IMR-90 (cell line): ENCODE results near the gene PHF14. TPM values are rescaled to one million over a fixed set of nuclear protein-coding genes. Genes with fewer than 3 reads are reported as not detected.

ENCODE experiments used
- ATAC-seq: fragments of 200-7000 bp; cut with Tn5 transposase; 2 replicates; pipeline ENCODE4 v1.9.1; 2020; ENCODE audit warnings: low read depth, mild to moderate bottlenecking, moderate library complexity
- BruUV-seq: library from RNA; stranded (reverse); fragments of 400-500 nt; replicated peaks from 2 replicates; lab custom pipeline; 2021; lab: Mats Ljungman, UMichigan
- CTCF ChIA-PET: fragments of 300-600 bp; formaldehyde crosslinking; extraction: SDS; loops from one replicate; lab custom pipeline; 2021; ENCODE audit warnings: antibody characterized with exemption; lab: Yijun Ruan, JAX
- POLR2A ChIA-PET: fragments of 300-600 bp; sonication (Branson Sonifier 250); formaldehyde crosslinking; loops from one replicate; lab custom pipeline; 2022; ENCODE audit warnings: antibody characterized with exemption; ENCODE audit not compliant: unreplicated experiment; lab: Charles Lee
- DNase-seq: peaks from one replicate; pipeline ENCODE4 v3.0.0; 2013
- H2AFZ ChIP-seq: replicated peaks from 2 replicates; pipeline ENCODE3; 2013; ENCODE audit warnings: low read length, mild to moderate bottlenecking; ENCODE audit not compliant: poor library complexity
- H2AK5ac ChIP-seq: 2 replicates; pipeline ENCODE4 v1.6.1; 2013; ENCODE audit warnings: low read depth, low read length, inconsistent platforms
- H2AK9ac ChIP-seq: replicated peaks from 2 replicates; pipeline ENCODE3; 2013; ENCODE audit warnings: mild to moderate bottlenecking, low read depth, low read length, moderate library complexity; ENCODE audit not compliant: poor library complexity
- H2BK120ac ChIP-seq: 2 replicates; pipeline ENCODE4 v1.6.1; 2013; ENCODE audit warnings: low read depth, low read length, inconsistent platforms
- H2BK15ac ChIP-seq: 3 replicates; pipeline ENCODE4 v1.6.1; 2013; ENCODE audit warnings: low read depth, low read length, inconsistent platforms
- H2BK20ac ChIP-seq: 2 replicates; pipeline ENCODE4 v1.6.1; 2013; ENCODE audit warnings: low read depth, mild to moderate bottlenecking, inconsistent platforms, low read length, moderate library complexity
- H2BK5ac ChIP-seq: 2 replicates; pipeline ENCODE4 v1.6.1; 2013; ENCODE audit warnings: mild to moderate bottlenecking, low read depth, low read length, inconsistent platforms; ENCODE audit not compliant: poor library complexity, severe bottlenecking
- H3K14ac ChIP-seq: replicated peaks from 2 replicates; pipeline ENCODE4 v1.6.1; 2013; ENCODE audit warnings: low read depth, low read length, inconsistent platforms
- H3K18ac ChIP-seq: 2 replicates; pipeline ENCODE4 v1.6.1; 2013; ENCODE audit warnings: low read depth, low read length, control low read depth
- H3K23ac ChIP-seq: 2 replicates; pipeline ENCODE4 v1.6.1; 2013; ENCODE audit warnings: low read depth, low read length, inconsistent platforms
- H3K27ac ChIP-seq: 2 replicates; pipeline ENCODE4 v1.5.1; 2013; ENCODE audit warnings: mild to moderate bottlenecking, control low read depth, low read length; ENCODE audit not compliant: insufficient read depth
- H3K27me3 ChIP-seq: 2 replicates; pipeline ENCODE4 v1.6.1; 2013; ENCODE audit warnings: low read length; ENCODE audit not compliant: control insufficient read depth, insufficient read depth
- H3K36me3 ChIP-seq: 2 replicates; pipeline ENCODE4 v1.6.1; 2013; ENCODE audit warnings: low read length, mixed read lengths; ENCODE audit not compliant: control insufficient read depth, insufficient read depth
- H3K4ac ChIP-seq: 2 replicates; pipeline ENCODE4 v1.6.1; 2013; ENCODE audit warnings: low read depth, low read length, inconsistent platforms
- H3K4me1 ChIP-seq: 2 replicates; pipeline ENCODE4 v1.6.1; 2013; ENCODE audit warnings: low read length, mixed read lengths; ENCODE audit not compliant: control insufficient read depth, insufficient read depth
- H3K4me2 ChIP-seq: 2 replicates; pipeline ENCODE4 v1.6.1; 2013; ENCODE audit warnings: low read depth, mild to moderate bottlenecking, control low read depth, low read length, moderate library complexity
- H3K4me3 ChIP-seq: 2 replicates; pipeline ENCODE4 v1.5.1; 2013; ENCODE audit warnings: low read depth, mild to moderate bottlenecking, control low read depth, low read length, moderate library complexity; ENCODE audit not compliant: insufficient read depth
- H3K56ac ChIP-seq: 2 replicates; pipeline ENCODE4 v1.6.1; 2013; ENCODE audit warnings: low read length, inconsistent platforms; ENCODE audit not compliant: insufficient read depth; ENCODE audit errors: extremely low read depth
- H3K79me1 ChIP-seq, 2 experiments: 2 replicates each; pipeline ENCODE4 v1.6.1; 2013; ENCODE audit warnings: low read length in 2 of 2, inconsistent platforms in 1 of 2, low read depth in 1 of 2
- H3K9ac ChIP-seq: 2 replicates; pipeline ENCODE4 v1.6.1; 2013; ENCODE audit warnings: low read depth, low read length, control low read depth
- H3K9me1 ChIP-seq: 2 replicates; pipeline ENCODE4 v1.6.1; 2013; ENCODE audit warnings: low read length, inconsistent platforms; ENCODE audit not compliant: insufficient read depth
- H3K9me3 ChIP-seq: 2 replicates; pipeline ENCODE4 v1.6.1; 2013; ENCODE audit warnings: low read length; ENCODE audit not compliant: control insufficient read depth, insufficient read depth
- H4K20me1 ChIP-seq: 2 replicates; pipeline ENCODE4 v1.6.1; 2013; ENCODE audit warnings: low read length, inconsistent platforms; ENCODE audit not compliant: insufficient read depth
- H4K5ac ChIP-seq: 2 replicates; pipeline ENCODE4 v1.6.1; 2013; ENCODE audit warnings: mild to moderate bottlenecking, low read depth, low read length, control low read depth
- H4K8ac ChIP-seq, 2 experiments: 2 replicates each; pipeline ENCODE4 v1.6.1; 2013; ENCODE audit warnings: low read depth in 2 of 2, low read length in 2 of 2, control low read depth in 1 of 2, inconsistent platforms in 1 of 2
- H4K91ac ChIP-seq: 2 replicates; pipeline ENCODE4 v1.6.1; 2013; ENCODE audit warnings: low read depth, low read length, inconsistent platforms; ENCODE audit not compliant: insufficient read depth
- CEBPB ChIP-seq: IDR thresholded peaks from 2 replicates; pipeline ENCODE4 v1.6.1; 2012; ENCODE audit warnings: low read depth, low read length, improper control_type of control experiment
- CHD1 ChIP-seq: IDR thresholded peaks from 2 replicates; pipeline ENCODE4 v1.6.1; 2012; ENCODE audit warnings: low read depth, low read length, improper control_type of control experiment
- CTCF ChIP-seq: conservative IDR thresholded peaks from 2 replicates; pipeline ENCODE4 v1.5.1; 2012; ENCODE audit warnings: mild to moderate bottlenecking, low read depth, low read length, improper control_type of control experiment
- FOS ChIP-seq: fragments of 150-350 bp; IDR thresholded peaks from 2 replicates; pipeline ENCODE4 v1.6.1; 2016; ENCODE audit warnings: low read depth, low read length
- MAFK ChIP-seq: IDR thresholded peaks from 2 replicates; pipeline ENCODE4 v1.6.1; 2012; ENCODE audit warnings: low read depth, low read length, improper control_type of control experiment
- MAZ ChIP-seq: IDR thresholded peaks from 2 replicates; pipeline ENCODE4 v1.6.1; 2012; ENCODE audit warnings: low read depth, mild to moderate bottlenecking, low read length, improper control_type of control experiment, moderate library complexity, borderline replicate concordance
- MXI1 ChIP-seq: IDR thresholded peaks from 2 replicates; pipeline ENCODE4 v1.6.1; 2012; ENCODE audit warnings: low read depth, mild to moderate bottlenecking, low read length, moderate library complexity, borderline replicate concordance
- NFE2L2 ChIP-seq: fragments of 150-350 bp; IDR thresholded peaks from 2 replicates; pipeline ENCODE4 v1.6.1; 2016; ENCODE audit warnings: low read depth, mild to moderate bottlenecking, low read length
- POLR2A ChIP-seq: IDR thresholded peaks from 2 replicates; pipeline ENCODE4 v1.6.1; 2012; ENCODE audit warnings: mild to moderate bottlenecking, low read depth, low read length
- RAD21 ChIP-seq: IDR thresholded peaks from 2 replicates; pipeline ENCODE4 v1.6.1; 2012; ENCODE audit warnings: low read length, improper control_type of control experiment
- RCOR1 ChIP-seq: IDR thresholded peaks from 2 replicates; pipeline ENCODE4 v1.6.1; 2012; ENCODE audit warnings: mild to moderate bottlenecking, low read length, improper control_type of control experiment; ENCODE audit not compliant: insufficient replicate concordance
- SMC3 ChIP-seq: fragments of 150-350 bp; IDR thresholded peaks from 2 replicates; pipeline ENCODE4 v1.6.1; 2016; ENCODE audit warnings: low read depth, mild to moderate bottlenecking, antibody characterized with exemption, low read length, moderate library complexity
- USF2 ChIP-seq: fragments of 150-350 bp; IDR thresholded peaks from 2 replicates; pipeline ENCODE4 v1.6.1; 2017; ENCODE audit warnings: mild to moderate bottlenecking, antibody characterized with exemption, low read length, low read depth
- WGBS, 2 experiments: methylation state at CpG; one replicate each; pipeline versions ENCODE4 v1.1.5 to v1.1.7; 2013; ENCODE audit warnings: missing lambda C conversion rate in 2 of 2; ENCODE audit not compliant: insufficient read length in 1 of 2; ENCODE audit errors: extremely low coverage in 2 of 2; 5-methylcytosine and 5-hydroxymethylcytosine counted together
- dilution Hi-C: fragments of 300-500 bp; cut with HindIII; formaldehyde crosslinking; loops from one replicate; pipeline ENCODE4 v1.14.3; 2018; ENCODE audit warnings: low sequenced_read_pairs; ENCODE audit not compliant: unreplicated experiment
- in situ Hi-C: fragments of 300-500 bp; cut with MboI; formaldehyde crosslinking; loops from 3 replicates; pipeline ENCODE4 v1.14.3; 2019; ENCODE audit warnings: low sequenced_read_pairs, inconsistent platforms, mixed read lengths
- intact Hi-C: fragments of 100-400 bp; cut with micrococcal nuclease; formaldehyde crosslinking; loops from 2 replicates; pipeline ENCODE4 v1.10.0; 2022
- polyA plus RNA-seq, 3 experiments: library from polyadenylated mRNA; depleted of rRNA; stranded (reverse); fragments of >200 nt; gene quantifications; 2 replicates each; pipeline ENCODE4 v1.2.3, GENCODE V29; 2012; ENCODE audit warnings: low replicate concordance in 1 of 3
- total RNA-seq: library from RNA; depleted of rRNA; stranded (reverse); fragments of >200 nt; gene quantifications from 2 replicates; pipeline ENCODE4 v1.2.3, GENCODE V29; 2012
- TF ChIP-seq, protein P1 (sequence below): fragments of 150-350 bp; IDR thresholded peaks from 2 replicates; pipeline ENCODE4 v1.6.1; 2016; ENCODE audit warnings: low read depth, mild to moderate bottlenecking, low read length, moderate library complexity, borderline replicate concordance

Gene PHF14
- total and polyA plus RNA-seq, 2 of the 4 experiments (the other 2 are of a cell fraction): 8.7 to 17.2 TPM

DNA sequence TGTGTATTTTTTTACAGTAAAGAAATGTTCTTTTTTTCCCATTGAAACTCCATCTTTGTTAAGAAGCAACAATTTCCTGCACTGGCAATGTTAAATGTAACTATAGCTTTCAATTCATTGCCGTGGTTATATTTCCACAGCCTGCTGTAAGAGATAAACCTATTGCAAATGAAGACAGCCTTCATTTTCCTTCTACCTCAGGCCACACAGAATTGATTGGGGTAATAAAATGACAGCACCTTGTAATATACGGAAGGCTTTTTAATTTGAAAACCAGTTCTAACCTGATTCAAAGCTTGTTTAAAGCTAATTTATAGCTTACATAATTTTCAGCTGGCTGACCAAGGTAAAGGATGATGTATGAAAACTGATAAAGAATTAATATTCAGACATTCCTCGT lies 161.9 kb downstream of the PHF14 start:
- no peak for TF ChIP-seq SMC3
- TF ChIP-seq CEBPB: no peak
- TF ChIP-seq NFE2L2: no peak
- no peak for TF ChIP-seq MXI1
- no peak for TF ChIP-seq CHD1
- no peak for TF ChIP-seq FOS
- TF ChIP-seq CTCF: no peak
- no peak for TF ChIP-seq POLR2A
- no peak for TF ChIP-seq RAD21
- TF ChIP-seq, protein P1, sequence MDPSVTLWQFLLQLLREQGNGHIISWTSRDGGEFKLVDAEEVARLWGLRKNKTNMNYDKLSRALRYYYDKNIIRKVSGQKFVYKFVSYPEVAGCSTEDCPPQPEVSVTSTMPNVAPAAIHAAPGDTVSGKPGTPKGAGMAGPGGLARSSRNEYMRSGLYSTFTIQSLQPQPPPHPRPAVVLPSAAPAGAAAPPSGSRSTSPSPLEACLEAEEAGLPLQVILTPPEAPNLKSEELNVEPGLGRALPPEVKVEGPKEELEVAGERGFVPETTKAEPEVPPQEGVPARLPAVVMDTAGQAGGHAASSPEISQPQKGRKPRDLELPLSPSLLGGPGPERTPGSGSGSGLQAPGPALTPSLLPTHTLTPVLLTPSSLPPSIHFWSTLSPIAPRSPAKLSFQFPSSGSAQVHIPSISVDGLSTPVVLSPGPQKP: no peak
- no peak for TF ChIP-seq RCOR1
- TF ChIP-seq USF2: no peak
- no peak for TF ChIP-seq MAZ
- no peak for TF ChIP-seq MAFK
- Histone ChIP-seq H2AK9ac (no peak overlapping the region), H3K9me1 (no peaks in the 10 kb centered on the region), H4K5ac (no peak overlapping the region), H2BK5ac (no peak overlapping the region), H4K20me1 (no peaks in the 10 kb centered on the region), H3K9ac (no peak overlapping the region), H3K79me1 (peaks cover 0 to 3% of the 10 kb centered on the region in 2 experiments; a peak in 1 of 4 replicates), H3K27ac (no peak overlapping the region), H3K9me3 (no peaks in the 10 kb centered on the region), H3K4me3 (no peak overlapping the region), H3K4me1 (no peaks in the 10 kb centered on the region), H3K23ac (no peak overlapping the region), H3K18ac (no peak overlapping the region), H3K4ac (no peak overlapping the region), H2BK15ac (no peak overlapping the region), H2AK5ac (no peak overlapping the region), H4K8ac (no peak overlapping the region), H2AFZ (no peak overlapping the region), H3K56ac (no peak overlapping the region), H3K14ac (no peak overlapping the region), H3K36me3 (peaks cover 2% of the 10 kb centered on the region; the same call in 1 of the 2 replicates), H3K27me3 (no peaks in the 10 kb centered on the region), H3K4me2 (no peak overlapping the region), H2BK20ac (no peak overlapping the region), H4K91ac (no peak overlapping the region), H2BK120ac (no peak overlapping the region)
- no peak for ATAC-seq
- CTCF ChIA-PET: no interaction called here
- POLR2A ChIA-PET: no interaction called here
- intact Hi-C loops (no loop called here), dilution Hi-C loops (no loop called here), in situ Hi-C loops (no loop called here)
- BruUV-seq: no TSS peak
- no CpG with 5 or more reads among the region's 3 CpGs for WGBS, 2 experiments
- no peak for DNase-seq
